Liver (tissue), 9 donors: ENCODE data around the gene ARHGEF40. TPM values are rescaled to one million over a fixed set of nuclear protein-coding genes. Genes with fewer than 3 reads are reported as not detected.

Experiments used
- DNase-seq: peaks from one replicate; pipeline ENCODE4 v3.0.0-alpha.2; 2017; ENCODE audit warnings: low spot score
- H3K27ac ChIP-seq, 2 donors: one replicate each; pipeline ENCODE4 v1.7.0; 2013; ENCODE audit warnings: inconsistent platforms in 2 of 2, low read length in 2 of 2, control low read depth in 1 of 2, low read depth in 1 of 2, mild to moderate bottlenecking in 1 of 2
- H3K27me3 ChIP-seq, 4 donors: one replicate each; pipeline versions ENCODE4 v1.6.1 to v1.7.0; 2013; ENCODE audit warnings: low read length in 3 of 4, inconsistent platforms in 1 of 4, mild to moderate bottlenecking in 1 of 4, moderate library complexity in 1 of 4; ENCODE audit not compliant: control insufficient read depth in 4 of 4, insufficient read depth in 4 of 4
- H3K36me3 ChIP-seq, 4 donors: one replicate each; pipeline versions ENCODE4 v1.6.1 to v1.7.0; 2013; ENCODE audit warnings: low read length in 3 of 4, mild to moderate bottlenecking in 3 of 4, low read depth in 1 of 4, moderate library complexity in 1 of 4; ENCODE audit not compliant: control insufficient read depth in 4 of 4, insufficient read depth in 3 of 4
- H3K4me1 ChIP-seq, 4 donors: one replicate each; pipeline versions ENCODE4 v1.6.1 to v1.7.0; 2013; ENCODE audit warnings: low read length in 3 of 4, mild to moderate bottlenecking in 3 of 4, moderate library complexity in 1 of 4; ENCODE audit not compliant: control insufficient read depth in 4 of 4, insufficient read depth in 4 of 4
- H3K4me3 ChIP-seq, 3 donors: one replicate each; pipeline versions ENCODE4 v1.6.1 to v1.7.0; 2013; ENCODE audit warnings: low read length in 3 of 3, control low read depth in 1 of 3, low read depth in 1 of 3, mild to moderate bottlenecking in 1 of 3
- H3K9ac ChIP-seq, 2 donors: one replicate each; pipeline ENCODE4 v1.7.0; 2013; ENCODE audit warnings: low read length in 2 of 2, mild to moderate bottlenecking in 2 of 2, moderate library complexity in 2 of 2, control low read depth in 1 of 2, low read depth in 1 of 2
- H3K9me3 ChIP-seq, 4 donors: one replicate each; pipeline versions ENCODE4 v1.6.1 to v1.7.0; 2013; ENCODE audit warnings: low read length in 3 of 4; ENCODE audit not compliant: control insufficient read depth in 4 of 4
- EGR1 ChIP-seq, 2 donors: IDR thresholded peaks; 2 replicates each; pipeline ENCODE4 v1.6.1; 2016 to 2018; ENCODE audit warnings: antibody characterized with exemption in 2 of 2, low read depth in 2 of 2
- FOXA1 ChIP-seq: IDR thresholded peaks from 2 replicates; pipeline ENCODE4 v1.6.1; 2016; ENCODE audit warnings: antibody characterized with exemption
- FOXA2 ChIP-seq: IDR thresholded peaks from 2 replicates; pipeline ENCODE4 v1.6.1; 2016; ENCODE audit warnings: antibody characterized with exemption
- GABPA ChIP-seq, 2 donors: IDR thresholded peaks in 1 of 2; conservative IDR thresholded peaks in 1 of 2; 2 replicates each; pipeline ENCODE4 v1.6.1; 2016; ENCODE audit warnings: antibody characterized with exemption in 2 of 2, mild to moderate bottlenecking in 1 of 2, moderate library complexity in 1 of 2
- HNF4A ChIP-seq, 2 donors: conservative IDR thresholded peaks; 2 replicates each; pipeline ENCODE4 v1.6.1; 2016; ENCODE audit warnings: antibody characterized with exemption in 2 of 2, mild to moderate bottlenecking in 2 of 2
- HNF4G ChIP-seq: IDR thresholded peaks from 2 replicates; pipeline ENCODE4 v1.6.1; 2016; ENCODE audit warnings: antibody characterized with exemption
- JUND ChIP-seq, 2 donors: IDR thresholded peaks; 2 replicates each; pipeline ENCODE4 v1.6.1; 2016; ENCODE audit warnings: antibody characterized with exemption in 2 of 2
- NR2F2 ChIP-seq: IDR thresholded peaks from 2 replicates; pipeline ENCODE4 v1.6.1; 2016; ENCODE audit warnings: antibody characterized with exemption
- RAD21 ChIP-seq, 2 donors: IDR thresholded peaks; 2 replicates each; pipeline ENCODE4 v1.6.1; 2016; ENCODE audit warnings: antibody characterized with exemption in 2 of 2, mild to moderate bottlenecking in 2 of 2
- RXRA ChIP-seq, 2 donors: IDR thresholded peaks; 2 replicates each; pipeline ENCODE4 v1.6.1; 2017 to 2018; ENCODE audit warnings: antibody characterized with exemption in 2 of 2, mild to moderate bottlenecking in 1 of 2
- SP1 ChIP-seq: IDR thresholded peaks from 2 replicates; pipeline ENCODE4 v1.6.1; 2018; ENCODE audit warnings: antibody characterized with exemption, mild to moderate bottlenecking
- TAF1 ChIP-seq: conservative IDR thresholded peaks from 2 replicates; pipeline ENCODE4 v1.6.1; 2016; ENCODE audit warnings: antibody characterized with exemption, mild to moderate bottlenecking
- YY1 ChIP-seq: IDR thresholded peaks from 2 replicates; pipeline ENCODE4 v1.6.1; 2016; ENCODE audit warnings: antibody characterized with exemption, mild to moderate bottlenecking
- WGBS: extraction: QIAGEN DNeasy Blood & Tissue Kit; methylation state at CpG from one replicate; pipeline ENCODE4 v1.1.7; 2013; 5-methylcytosine and 5-hydroxymethylcytosine counted together
- polyA plus RNA-seq, 2 donors: library from polyadenylated mRNA; stranded (reverse) in 1 of 2; unstranded in 1 of 2; fragments of 200-250 nt in 1 of 2; fragments of >200 nt in 1 of 2; fragmentation: Nextera tagmentation in 1 of 2; extraction: Ambion mirVana in 1 of 2; gene quantifications; one replicate each; pipeline versions ENCODE4 v1.2.1 to v1.2.3, GENCODE V29; 2013 to 2015
- total RNA-seq, 2 donors: library from RNA; depleted of rRNA; stranded (reverse); fragments of >200 nt; gene quantifications; one replicate each; pipeline ENCODE4 v1.2.3, GENCODE V29; 2014
- TF ChIP-seq, protein P1 (sequence below): IDR thresholded peaks from 2 replicates; pipeline ENCODE4 v1.6.1; 2016; ENCODE audit warnings: antibody characterized with exemption, mild to moderate bottlenecking
- TF ChIP-seq, protein P2 (sequence below): IDR thresholded peaks from 2 replicates; pipeline ENCODE4 v1.6.1; 2016; ENCODE audit warnings: antibody characterized with exemption
- TF ChIP-seq, protein P3 (sequence below): fragments of 150-350 bp; IDR thresholded peaks from 2 replicates; pipeline ENCODE4 v1.5.1; 2017; ENCODE audit warnings: improper control_type of control experiment, low read depth, low read length; ENCODE audit not compliant: missing input control
- TF ChIP-seq, protein P4 (sequence below): IDR thresholded peaks from 2 replicates; pipeline ENCODE4 v1.6.1; 2016; ENCODE audit warnings: antibody characterized with exemption
- donor health status: healthy.
- donor health status: healthy.
- donor health status: healthy.
- donor health status: healthy.
- donor health status: healthy.

Gene ARHGEF40
- total and polyA plus RNA-seq, 4 donors: 9.3 to 42.5 (median 16.9) TPM

DNA sequence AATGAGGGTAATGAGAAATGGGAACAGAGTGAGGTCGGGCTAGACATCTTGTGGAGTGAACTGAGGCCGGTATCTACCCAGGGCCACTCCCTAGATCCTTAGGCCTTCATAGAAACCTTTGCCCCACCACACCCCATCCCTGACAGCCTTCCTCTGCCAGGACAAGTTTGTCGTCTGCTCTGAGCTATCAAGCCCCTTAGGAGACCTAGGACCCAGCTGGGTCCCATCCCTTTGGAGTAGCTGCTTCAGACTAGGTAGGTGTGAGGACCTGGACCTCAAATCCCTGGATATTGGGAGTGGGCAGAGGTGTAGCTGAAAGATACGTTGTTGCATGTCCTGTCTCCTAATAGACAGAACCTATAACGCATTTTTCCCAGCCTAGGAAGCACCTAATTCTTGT, 30.8 kb downstream of the ARHGEF40 start, which contains the start of gene TMEM253:
TSS of gene TMEM253 (plus strand) at position 136 of the 400 bp plus-strand sequence. CDS start 278 bp downstream, outside the sequence.
- 84% methylated on average over 5 of the region's 5 CpGs for WGBS
- TF ChIP-seq FOXA2 (no peak), JUND (IDR thresholded peaks at IDR 0.05) (no peak), YY1 (no peak), NR2F2 (no peak), TAF1 (no peak), SP1 (no peak), HNF4A (conservative IDR thresholded peaks at IDR 0.05) (no peak), EGR1 (IDR thresholded peaks at IDR 0.05; ENCODE audit: low read depth in 2 of 2) (no peak), RXRA (IDR thresholded peaks at IDR 0.05) (no peak), RAD21 (IDR thresholded peaks at IDR 0.05) (no peak), GABPA (IDR thresholded peaks at IDR 0.05 in 1 of 2, conservative IDR thresholded peaks at IDR 0.05 in 1 of 2) (no peak), FOXA1 (no peak), HNF4G (no peak)
- TF ChIP-seq, protein P1, sequence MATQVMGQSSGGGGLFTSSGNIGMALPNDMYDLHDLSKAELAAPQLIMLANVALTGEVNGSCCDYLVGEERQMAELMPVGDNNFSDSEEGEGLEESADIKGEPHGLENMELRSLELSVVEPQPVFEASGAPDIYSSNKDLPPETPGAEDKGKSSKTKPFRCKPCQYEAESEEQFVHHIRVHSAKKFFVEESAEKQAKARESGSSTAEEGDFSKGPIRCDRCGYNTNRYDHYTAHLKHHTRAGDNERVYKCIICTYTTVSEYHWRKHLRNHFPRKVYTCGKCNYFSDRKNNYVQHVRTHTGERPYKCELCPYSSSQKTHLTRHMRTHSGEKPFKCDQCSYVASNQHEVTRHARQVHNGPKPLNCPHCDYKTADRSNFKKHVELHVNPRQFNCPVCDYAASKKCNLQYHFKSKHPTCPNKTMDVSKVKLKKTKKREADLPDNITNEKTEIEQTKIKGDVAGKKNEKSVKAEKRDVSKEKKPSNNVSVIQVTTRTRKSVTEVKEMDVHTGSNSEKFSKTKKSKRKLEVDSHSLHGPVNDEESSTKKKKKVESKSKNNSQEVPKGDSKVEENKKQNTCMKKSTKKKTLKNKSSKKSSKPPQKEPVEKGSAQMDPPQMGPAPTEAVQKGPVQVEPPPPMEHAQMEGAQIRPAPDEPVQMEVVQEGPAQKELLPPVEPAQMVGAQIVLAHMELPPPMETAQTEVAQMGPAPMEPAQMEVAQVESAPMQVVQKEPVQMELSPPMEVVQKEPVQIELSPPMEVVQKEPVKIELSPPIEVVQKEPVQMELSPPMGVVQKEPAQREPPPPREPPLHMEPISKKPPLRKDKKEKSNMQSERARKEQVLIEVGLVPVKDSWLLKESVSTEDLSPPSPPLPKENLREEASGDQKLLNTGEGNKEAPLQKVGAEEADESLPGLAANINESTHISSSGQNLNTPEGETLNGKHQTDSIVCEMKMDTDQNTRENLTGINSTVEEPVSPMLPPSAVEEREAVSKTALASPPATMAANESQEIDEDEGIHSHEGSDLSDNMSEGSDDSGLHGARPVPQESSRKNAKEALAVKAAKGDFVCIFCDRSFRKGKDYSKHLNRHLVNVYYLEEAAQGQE: no peak
- TF ChIP-seq, protein P2, sequence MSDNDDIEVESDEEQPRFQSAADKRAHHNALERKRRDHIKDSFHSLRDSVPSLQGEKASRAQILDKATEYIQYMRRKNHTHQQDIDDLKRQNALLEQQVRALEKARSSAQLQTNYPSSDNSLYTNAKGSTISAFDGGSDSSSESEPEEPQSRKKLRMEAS: no peak
- TF ChIP-seq, protein P3, sequence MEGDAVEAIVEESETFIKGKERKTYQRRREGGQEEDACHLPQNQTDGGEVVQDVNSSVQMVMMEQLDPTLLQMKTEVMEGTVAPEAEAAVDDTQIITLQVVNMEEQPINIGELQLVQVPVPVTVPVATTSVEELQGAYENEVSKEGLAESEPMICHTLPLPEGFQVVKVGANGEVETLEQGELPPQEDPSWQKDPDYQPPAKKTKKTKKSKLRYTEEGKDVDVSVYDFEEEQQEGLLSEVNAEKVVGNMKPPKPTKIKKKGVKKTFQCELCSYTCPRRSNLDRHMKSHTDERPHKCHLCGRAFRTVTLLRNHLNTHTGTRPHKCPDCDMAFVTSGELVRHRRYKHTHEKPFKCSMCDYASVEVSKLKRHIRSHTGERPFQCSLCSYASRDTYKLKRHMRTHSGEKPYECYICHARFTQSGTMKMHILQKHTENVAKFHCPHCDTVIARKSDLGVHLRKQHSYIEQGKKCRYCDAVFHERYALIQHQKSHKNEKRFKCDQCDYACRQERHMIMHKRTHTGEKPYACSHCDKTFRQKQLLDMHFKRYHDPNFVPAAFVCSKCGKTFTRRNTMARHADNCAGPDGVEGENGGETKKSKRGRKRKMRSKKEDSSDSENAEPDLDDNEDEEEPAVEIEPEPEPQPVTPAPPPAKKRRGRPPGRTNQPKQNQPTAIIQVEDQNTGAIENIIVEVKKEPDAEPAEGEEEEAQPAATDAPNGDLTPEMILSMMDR: no peak
- TF ChIP-seq, protein P4, sequence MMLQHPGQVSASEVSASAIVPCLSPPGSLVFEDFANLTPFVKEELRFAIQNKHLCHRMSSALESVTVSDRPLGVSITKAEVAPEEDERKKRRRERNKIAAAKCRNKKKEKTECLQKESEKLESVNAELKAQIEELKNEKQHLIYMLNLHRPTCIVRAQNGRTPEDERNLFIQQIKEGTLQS: no peak
- Histone ChIP-seq H3K27me3 (no peaks in the 10 kb centered on the region), H3K4me1 (peaks cover 6 to 40% (median 32%) of the 10 kb centered on the region in 4 donors), H3K9me3 (no peaks in the 10 kb centered on the region), H3K27ac (no peak within 1 kb of the TSS), H3K36me3 (no peaks in the 10 kb centered on the region), H3K4me3 (no peak within 1 kb of the TSS), H3K9ac (no peak within 1 kb of the TSS)
- no peak for DNase-seq

DNA sequence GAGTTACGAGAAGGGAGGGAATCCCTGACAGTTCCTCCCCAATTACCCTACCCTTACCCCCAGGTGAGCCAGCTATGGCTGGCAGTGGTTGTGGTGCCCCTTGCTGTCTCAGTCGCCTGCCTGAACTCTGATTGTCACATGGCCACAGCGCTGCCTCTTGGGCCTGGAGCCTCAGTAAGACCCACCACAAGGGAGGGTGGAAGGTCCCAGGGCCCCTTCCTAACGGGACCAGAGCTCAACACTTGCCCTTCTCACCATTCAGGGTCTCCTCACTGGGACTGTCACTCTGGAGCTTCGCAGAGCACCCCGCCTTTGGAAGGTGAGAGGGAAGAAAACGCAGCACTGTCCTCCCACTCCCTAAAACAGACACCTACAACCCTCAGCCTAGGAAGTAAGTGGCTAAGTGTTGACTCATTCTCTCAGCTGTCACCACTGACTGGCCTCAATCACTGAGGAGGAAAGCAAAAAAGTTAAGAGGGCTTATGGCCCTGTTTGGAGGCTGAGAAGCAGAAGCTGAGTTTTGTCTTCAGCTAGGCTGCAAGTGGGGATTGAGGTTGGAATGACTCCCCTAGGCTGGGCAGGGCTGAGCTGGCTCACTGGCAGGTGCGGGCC, 31.8 kb downstream of the ARHGEF40 start:
- Histone ChIP-seq H3K9me3 (no peaks in the 10 kb centered on the region), H3K36me3 (no peaks in the 10 kb centered on the region), H3K4me3 (no peak overlapping the region), H3K27ac (no peak overlapping the region), H3K4me1 (peaks cover 9 to 50% (median 42%) of the 10 kb centered on the region in 4 donors), H3K27me3 (no peaks in the 10 kb centered on the region), H3K9ac (no peak overlapping the region)
- TF ChIP-seq FOXA2: no peak
- TF ChIP-seq TAF1: no peak
- TF ChIP-seq, protein P4: no peak
- TF ChIP-seq EGR1 (IDR thresholded peaks at IDR 0.05; ENCODE audit: low read depth in 2 of 2): no peak
- TF ChIP-seq HNF4A (conservative IDR thresholded peaks at IDR 0.05): no peak
- TF ChIP-seq RXRA (IDR thresholded peaks at IDR 0.05): no peak
- no peak for DNase-seq
- WGBS: 91% methylated on average over 8 of the region's 8 CpGs
